Measurements from ENCODE around the gene TIGD6. TPM values are rescaled to one million over a fixed set of nuclear protein-coding genes. Genes with fewer than 3 reads are reported as not detected.
A peak's percentile ranks its signal among the peaks of the same experiment; 100 is the strongest.

The TIGD6 gene
- total RNA-seq = 4.1 and 4.7 TPM in 2 replicates

DNA sequence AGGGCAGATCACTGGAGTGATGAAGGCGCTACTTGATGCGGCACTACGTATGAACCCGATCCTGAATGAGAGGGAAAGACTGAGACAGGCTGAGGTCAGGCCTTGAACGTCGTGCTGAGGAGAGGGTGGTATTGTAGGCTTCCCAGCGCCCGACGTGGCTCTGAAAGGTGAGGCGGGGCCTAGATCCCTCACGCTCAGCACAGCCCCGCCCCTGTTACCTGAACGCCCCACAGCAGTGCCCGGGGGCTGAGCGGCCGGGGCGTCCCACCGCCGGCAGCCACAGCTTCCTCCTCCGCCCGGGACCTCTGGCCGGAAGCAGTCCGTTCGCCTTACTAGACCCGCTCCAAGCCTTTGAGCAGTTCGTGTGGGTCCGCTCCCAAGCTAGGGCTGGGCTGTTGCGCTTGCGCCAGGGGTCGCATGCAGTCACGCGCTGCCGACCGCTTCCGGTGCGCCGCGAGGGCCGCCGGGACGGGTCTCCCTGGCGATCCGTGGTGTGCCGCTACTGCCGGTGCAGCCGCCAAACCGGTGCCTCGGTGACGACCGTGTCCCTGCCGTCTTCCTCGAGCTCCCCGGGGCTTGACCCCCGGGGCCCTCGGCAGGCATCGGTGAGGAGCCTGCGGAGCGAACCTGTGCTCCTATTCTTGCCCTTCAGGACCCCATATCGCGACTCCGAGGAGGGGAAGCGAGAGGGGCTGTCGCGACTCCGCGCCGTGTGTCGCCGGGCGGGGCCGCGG, at the start of gene TIGD6, which contains the start of gene HMGXB3:
Gene TIGD6 (minus strand): TSS at position 399 of the 734 bp plus-strand sequence. CDS start 4,306 bp downstream, outside the sequence.
Gene HMGXB3 (plus strand): TSS at position 484 of the 734 bp plus-strand sequence. CDS start 4,114 bp downstream, outside the sequence.
- H3K27me3 ChIP-seq (ENCODE audit: control insufficient read depth, insufficient read depth, low read length) = no peaks in the 10 kb centered on the region
- peak; percentile 85 for DNase-seq (ENCODE audit: low read depth)

GRCh38 chr5:150046031-150046430, 45.6 kb upstream of the TIGD6 start:
- DNase-seq (ENCODE audit: low read depth) = no peak
- no peak for TF ChIP-seq CTCF (IDR thresholded peaks at IDR 0.05; ENCODE audit: insufficient read depth, low read length, poor library complexity, severe bottlenecking)
- peaks cover 7% of the 10 kb centered on the region for H3K36me3 ChIP-seq (ENCODE audit: control insufficient read depth, insufficient read depth, low read length)
- no peaks in the 10 kb centered on the region for H3K27me3 ChIP-seq (ENCODE audit: control insufficient read depth, insufficient read depth, low read length)
- H3K4me3 ChIP-seq (ENCODE audit: low read depth, low read length) = no peak overlapping the region

More for the DNA sequence above, at the start of gene TIGD6, which contains the start of gene HMGXB3:
- H3K4me3 ChIP-seq (ENCODE audit: low read depth, low read length) = peak within 1 kb of the TSS; percentile 94
- H3K36me3 ChIP-seq (ENCODE audit: control insufficient read depth, insufficient read depth, low read length) = no peaks in the 10 kb centered on the region
- TF ChIP-seq CTCF (IDR thresholded peaks at IDR 0.05; ENCODE audit: insufficient read depth, low read length, poor library complexity, severe bottlenecking) = no peak

- DNase-seq (ENCODE audit: low read depth) = no peak
- H3K36me3 ChIP-seq (ENCODE audit: control insufficient read depth, insufficient read depth, low read length) = peaks cover 7% of the 10 kb centered on the region
Observed at GRCh38 chr5:150045549-150045948, 45.1 kb upstream of the TIGD6 start.

DNA sequence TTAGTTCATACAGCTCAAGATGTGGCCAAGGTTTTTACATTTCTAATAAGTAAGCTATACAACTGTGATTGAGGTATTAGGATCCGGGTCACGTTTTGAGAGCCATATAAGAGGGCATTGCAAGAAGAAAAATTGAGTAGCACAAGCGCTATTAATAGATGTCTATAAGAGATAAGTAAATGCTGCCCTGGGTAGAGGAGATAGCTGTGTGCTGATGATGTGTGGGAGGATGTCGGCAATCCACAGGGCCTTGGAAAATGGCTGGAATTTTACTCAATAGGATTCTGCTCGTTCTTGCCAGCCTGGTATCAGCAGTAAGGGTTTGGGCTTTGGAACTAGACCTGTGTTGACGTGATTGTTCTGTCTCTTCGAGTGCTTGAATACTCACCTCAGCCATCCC, 44.3 kb upstream of the TIGD6 start:
- Histone ChIP-seq H3K36me3 (ENCODE audit: control insufficient read depth, insufficient read depth, low read length) (peaks cover 4% of the 10 kb centered on the region), H3K4me3 (ENCODE audit: low read depth, low read length) (no peak overlapping the region), H3K27me3 (ENCODE audit: control insufficient read depth, insufficient read depth, low read length) (no peaks in the 10 kb centered on the region)
- DNase-seq (ENCODE audit: low read depth) = no peak
- TF ChIP-seq CTCF (IDR thresholded peaks at IDR 0.05; ENCODE audit: insufficient read depth, low read length, poor library complexity, severe bottlenecking) = no peak

More at GRCh38 chr5:150045549-150045948, 45.1 kb upstream of the TIGD6 start:
- H3K4me3 ChIP-seq (ENCODE audit: low read depth, low read length) = no peak overlapping the region
- no peaks in the 10 kb centered on the region for H3K27me3 ChIP-seq (ENCODE audit: control insufficient read depth, insufficient read depth, low read length)
- TF ChIP-seq CTCF (IDR thresholded peaks at IDR 0.05; ENCODE audit: insufficient read depth, low read length, poor library complexity, severe bottlenecking) = no peak

DNA sequence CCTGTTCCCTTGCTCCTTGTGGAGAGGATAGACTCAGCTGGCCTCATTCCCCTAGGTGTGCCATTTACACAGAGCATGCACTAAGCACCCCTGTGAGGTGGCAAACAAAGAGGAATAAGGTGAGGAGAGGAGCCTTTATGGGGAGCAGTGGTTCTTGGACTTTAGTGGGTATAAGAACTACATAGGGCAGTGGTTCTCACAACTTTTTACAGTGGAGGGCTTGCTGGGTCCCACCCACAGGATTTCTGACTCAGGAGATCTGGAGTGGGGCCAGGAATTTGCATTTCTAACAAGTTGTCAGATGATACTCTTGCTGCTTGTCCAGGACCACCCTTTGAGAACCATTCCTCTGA, 43.9 kb upstream of the TIGD6 start:
- H3K27me3 ChIP-seq (ENCODE audit: control insufficient read depth, insufficient read depth, low read length) = no peaks in the 10 kb centered on the region
- no peak for DNase-seq (ENCODE audit: low read depth)
- H3K36me3 ChIP-seq (ENCODE audit: control insufficient read depth, insufficient read depth, low read length) = peaks cover 4% of the 10 kb centered on the region
- no peak overlapping the region for H3K4me3 ChIP-seq (ENCODE audit: low read depth, low read length)
- no peak for TF ChIP-seq CTCF (IDR thresholded peaks at IDR 0.05; ENCODE audit: insufficient read depth, low read length, poor library complexity, severe bottlenecking)
